ENCODE results near the gene KIF9. TPM values are rescaled to one million over a fixed set of nuclear protein-coding genes. Genes with fewer than 3 reads are reported as not detected.

KIF9 gene
- total RNA-seq, 1 experiment from 2014 or later, result 8.9 TPM

- no peak for DNase-seq (ENCODE audit: low read depth, low spot score)
- Histone ChIP-seq H3K4me3 (ENCODE audit: low read depth in 2 of 2, low read length in 2 of 2) (no peak overlapping the region), H3K27ac (ENCODE audit: low read length) (no peak overlapping the region), H3K36me3 (ENCODE audit: control insufficient read depth, insufficient read depth, low read length) (no peaks in the 10 kb centered on the region), H3K27me3 (ENCODE audit: control insufficient read depth, insufficient read depth, low read length) (no peaks in the 10 kb centered on the region), H3K4me1 (ENCODE audit: control insufficient read depth, insufficient read depth, low read length) (no peaks in the 10 kb centered on the region), H3K9me3 (ENCODE audit: control insufficient read depth, insufficient read depth, low read depth, low read length) (no peaks in the 10 kb centered on the region)
- CTCF ChIA-PET, result no interaction called here
- TF ChIP-seq SIN3A (IDR thresholded peaks at IDR 0.05; ENCODE audit: borderline replicate concordance, insufficient read depth, low read depth, low read length), result no peak
- TF ChIP-seq CTCF (IDR thresholded peaks at IDR 0.05), result no peak
- no peak for TF ChIP-seq POLR2AphosphoS5 (IDR thresholded peaks at IDR 0.05; ENCODE audit: low read depth, low read length)
- TF ChIP-seq TCF7L2 (IDR thresholded peaks at IDR 0.05; ENCODE audit: low read depth, low read length), result no peak
- no peak for TF ChIP-seq REST (IDR thresholded peaks at IDR 0.05; ENCODE audit: insufficient read depth in 1 of 2, low read depth in 2 of 2, low read length in 1 of 2)
- BruUV-seq (replicated peaks), result no TSS peak
- POLR2A ChIA-PET, result no interaction called here
- in situ Hi-C loops (cut with HindIII; ENCODE audit: low pct_unique_long_range_greater_than_20kb, low sequenced_read_pairs) (no loop called here), intact Hi-C loops (cut with micrococcal nuclease; ENCODE audit: unreplicated experiment) (no loop called here)
- no peak for ATAC-seq
These were observed 87.6 kb downstream of the KIF9 start for GRCh38 chr3:47194994-47195393.

GRCh38 chr3:47193871-47194859, 88.4 kb downstream of the KIF9 start:
- intact Hi-C loops (cut with micrococcal nuclease; ENCODE audit: unreplicated experiment), result no loop called here
- ChIA-PET POLR2A (no interaction called here), CTCF (no interaction called here)
- H3K36me3 ChIP-seq (ENCODE audit: control insufficient read depth, insufficient read depth, low read length), result no peaks in the 10 kb centered on the region
- no peaks in the 10 kb centered on the region for H3K4me1 ChIP-seq (ENCODE audit: control insufficient read depth, insufficient read depth, low read length)
- H3K9me3 ChIP-seq (ENCODE audit: control insufficient read depth, insufficient read depth, low read depth, low read length), result no peaks in the 10 kb centered on the region
- no peak overlapping the region for H3K4me3 ChIP-seq (ENCODE audit: low read depth in 2 of 2, low read length in 2 of 2)
- TSS peak; percentile 52 for BruUV-seq (replicated peaks)
- ATAC-seq, result no peak
- TF ChIP-seq CTCF (IDR thresholded peaks at IDR 0.05) (no peak), POLR2AphosphoS5 (IDR thresholded peaks at IDR 0.05; ENCODE audit: low read depth, low read length) (no peak), TCF7L2 (IDR thresholded peaks at IDR 0.05; ENCODE audit: low read depth, low read length) (no peak), SIN3A (IDR thresholded peaks at IDR 0.05; ENCODE audit: borderline replicate concordance, insufficient read depth, low read depth, low read length) (no peak)
- no peak overlapping the region for H3K27ac ChIP-seq (ENCODE audit: low read length)
- in situ Hi-C loops (cut with HindIII; ENCODE audit: low pct_unique_long_range_greater_than_20kb, low sequenced_read_pairs), result no loop called here
- no peak for DNase-seq (ENCODE audit: low read depth, low spot score)
- H3K27me3 ChIP-seq (ENCODE audit: control insufficient read depth, insufficient read depth, low read length), result no peaks in the 10 kb centered on the region
